Esophagus squamous epithelium (tissue), 5 donors: Measurements from ENCODE around the gene DTNA. TPM values are rescaled to one million over a fixed set of nuclear protein-coding genes. Genes with fewer than 3 reads are reported as not detected.
"Not testable (repeated sequence)": the region's sequence is repeated elsewhere in the genome, so short reads cannot be mapped to it uniquely, and the experiment has no call there.

Source experiments
- DNase-seq: peaks from one replicate; lab custom pipeline; 2025; lab: John Stamatoyannopoulos, UW
- H3K27ac ChIP-seq, 4 donors: fragments of 200-600 bp; sonication (generic); one replicate each; pipeline ENCODE4 v1.5.1; 2016 to 2019; ENCODE audit warnings: mild to moderate bottlenecking in 1 of 4
- H3K27me3 ChIP-seq, 4 donors: fragments of 200-600 bp; sonication (generic); 1 replicate in 3 of 4; 2 replicates in 1 of 4; pipeline versions ENCODE4 v1.5.1 to v1.6.0; 2017 to 2021; ENCODE audit warnings: antibody characterized with exemption in 1 of 4
- H3K36me3 ChIP-seq, 3 donors: fragments of 200-600 bp; sonication (generic); one replicate each; pipeline ENCODE4 v1.5.1; 2016 to 2019
- H3K4me1 ChIP-seq, 3 donors: fragments of 200-600 bp; sonication (generic); one replicate each; pipeline ENCODE4 v1.5.1; 2017 to 2019
- H3K4me3 ChIP-seq, 4 donors: fragments of 200-600 bp; sonication (generic); 1 replicate in 3 of 4; 2 replicates in 1 of 4; pipeline ENCODE4 v1.5.1; 2016 to 2019; ENCODE audit warnings: mild to moderate bottlenecking in 2 of 4, moderate library complexity in 1 of 4
- H3K9me3 ChIP-seq, 3 donors: fragments of 200-600 bp; sonication (generic); one replicate each; pipeline ENCODE4 v1.5.1; 2016 to 2019
- POLR2A ChIP-seq, 4 donors: fragments of 450-650 bp; IDR thresholded peaks; one replicate each; pipeline ENCODE4 v1.6.1; 2017; ENCODE audit warnings: antibody characterized with exemption in 4 of 4, mild to moderate bottlenecking in 4 of 4, moderate library complexity in 3 of 4
- WGBS, 2 donors: methylation state at CpG; one replicate each; pipeline ENCODE4 v1.1.5; 2018; 5-methylcytosine and 5-hydroxymethylcytosine counted together
- intact Hi-C: fragments of 100-400 bp; cut with DNase I; formaldehyde crosslinking; loops from one replicate; pipeline ENCODE4 v1.15.0; 2022
- total RNA-seq, 4 donors: library from RNA; depleted of rRNA; stranded (reverse); fragments of >200 nt; gene quantifications; one replicate each; pipeline ENCODE4 v1.1.0, GENCODE V29; 2016
- TF ChIP-seq, protein P1 (sequence below), 6 experiments: fragments of 450-650 bp in 4 of 6; fragments of 200-600 bp in 2 of 6; sonication (generic) in 2 of 6; IDR thresholded peaks; one replicate each; pipeline ENCODE4 v1.5.1; 2016 to 2019; ENCODE audit warnings: antibody characterized with exemption in 6 of 6, mild to moderate bottlenecking in 4 of 6, moderate library complexity in 4 of 6
- donor health status: DM: yes; HTN: yes; CAD: no.

Gene DTNA
- 10 to 100 TPM in 2 of 4 donors, 1 to 10 TPM in 2; 1.7 to 75.0 (median 17.2) TPM for total RNA-seq

GRCh38 chr18:34709750-34710441 lies at the start of gene DTNA:
DTNA (plus strand) TSS chr18:34710298; CDS start chr18:34755977, 45,679 bp downstream.
- Histone ChIP-seq H3K27ac (peak within 1 kb of the TSS; percentile 56 to 90 (median 74)), H3K9me3 (no peaks in the 10 kb centered on the region), H3K27me3 (no peaks in the 10 kb centered on the region), H3K4me3 (peak within 1 kb of the TSS in 3 of 4 donors; percentile 3 to 53 (median 31)), H3K36me3 (no peaks in the 10 kb centered on the region), H3K4me1 (peaks cover 0 to 39% (median 13%) of the 10 kb centered on the region in 3 donors)
- intact Hi-C loops, result no loop called here
- WGBS, 2 donors, result 12 to 41% methylated on average over 1 of the region's 1 CpG
- TF ChIP-seq, protein P1, sequence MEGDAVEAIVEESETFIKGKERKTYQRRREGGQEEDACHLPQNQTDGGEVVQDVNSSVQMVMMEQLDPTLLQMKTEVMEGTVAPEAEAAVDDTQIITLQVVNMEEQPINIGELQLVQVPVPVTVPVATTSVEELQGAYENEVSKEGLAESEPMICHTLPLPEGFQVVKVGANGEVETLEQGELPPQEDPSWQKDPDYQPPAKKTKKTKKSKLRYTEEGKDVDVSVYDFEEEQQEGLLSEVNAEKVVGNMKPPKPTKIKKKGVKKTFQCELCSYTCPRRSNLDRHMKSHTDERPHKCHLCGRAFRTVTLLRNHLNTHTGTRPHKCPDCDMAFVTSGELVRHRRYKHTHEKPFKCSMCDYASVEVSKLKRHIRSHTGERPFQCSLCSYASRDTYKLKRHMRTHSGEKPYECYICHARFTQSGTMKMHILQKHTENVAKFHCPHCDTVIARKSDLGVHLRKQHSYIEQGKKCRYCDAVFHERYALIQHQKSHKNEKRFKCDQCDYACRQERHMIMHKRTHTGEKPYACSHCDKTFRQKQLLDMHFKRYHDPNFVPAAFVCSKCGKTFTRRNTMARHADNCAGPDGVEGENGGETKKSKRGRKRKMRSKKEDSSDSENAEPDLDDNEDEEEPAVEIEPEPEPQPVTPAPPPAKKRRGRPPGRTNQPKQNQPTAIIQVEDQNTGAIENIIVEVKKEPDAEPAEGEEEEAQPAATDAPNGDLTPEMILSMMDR (IDR thresholded peaks at IDR 0.05), result no peak
- no peak for TF ChIP-seq POLR2A (IDR thresholded peaks at IDR 0.05)
- no peak for DNase-seq

- H3K27me3 ChIP-seq, result no peaks in the 10 kb centered on the region
- H3K4me3 ChIP-seq, result no peak overlapping the region
- TF ChIP-seq POLR2A (IDR thresholded peaks at IDR 0.05), result no peak
- TF ChIP-seq, protein P1 (IDR thresholded peaks at IDR 0.05), result no peak
- peaks cover 0 to 23% (median 0%) of the 10 kb centered on the region in 3 donors for H3K4me1 ChIP-seq
- no peaks in the 10 kb centered on the region for H3K36me3 ChIP-seq
- H3K9me3 ChIP-seq, result no peaks in the 10 kb centered on the region
- peak overlapping the region in 2 of 4 donors; percentile 45 to 61 for H3K27ac ChIP-seq
- DNase-seq, result no peak
- intact Hi-C loops, result loop anchor here (10.0 kb wide), 1 partner anchor 124 kb away; no protein-coding TSS in a partner anchor
- WGBS, 2 donors, result 69 to 75% methylated on average over 2 of the region's 2 CpGs
Observed at GRCh38 chr18:34660572-34660971, 49.5 kb upstream of the DTNA start.

- Histone ChIP-seq H3K27me3 (no peaks in the 10 kb centered on the region), H3K4me3 (no peak overlapping the region), H3K36me3 (no peaks in the 10 kb centered on the region), H3K27ac (peak overlapping the region in 1 of 4 donors; percentile 61), H3K4me1 (peaks cover 0 to 23% (median 0%) of the 10 kb centered on the region in 3 donors), H3K9me3 (no peaks in the 10 kb centered on the region)
- WGBS, 2 donors, result 37 to 38% methylated on average over 4 of the region's 4 CpGs
- TF ChIP-seq, protein P1 (IDR thresholded peaks at IDR 0.05), result peak; percentile 34 to 72 (median 64)
- no peak for TF ChIP-seq POLR2A (IDR thresholded peaks at IDR 0.05)
- intact Hi-C loops, result loop anchor here (10.0 kb wide), 1 partner anchor 123 kb away; no protein-coding TSS in a partner anchor
- DNase-seq, result no peak
Observed at GRCh38 chr18:34661464-34662087, 48.5 kb upstream of the DTNA start.

DNA sequence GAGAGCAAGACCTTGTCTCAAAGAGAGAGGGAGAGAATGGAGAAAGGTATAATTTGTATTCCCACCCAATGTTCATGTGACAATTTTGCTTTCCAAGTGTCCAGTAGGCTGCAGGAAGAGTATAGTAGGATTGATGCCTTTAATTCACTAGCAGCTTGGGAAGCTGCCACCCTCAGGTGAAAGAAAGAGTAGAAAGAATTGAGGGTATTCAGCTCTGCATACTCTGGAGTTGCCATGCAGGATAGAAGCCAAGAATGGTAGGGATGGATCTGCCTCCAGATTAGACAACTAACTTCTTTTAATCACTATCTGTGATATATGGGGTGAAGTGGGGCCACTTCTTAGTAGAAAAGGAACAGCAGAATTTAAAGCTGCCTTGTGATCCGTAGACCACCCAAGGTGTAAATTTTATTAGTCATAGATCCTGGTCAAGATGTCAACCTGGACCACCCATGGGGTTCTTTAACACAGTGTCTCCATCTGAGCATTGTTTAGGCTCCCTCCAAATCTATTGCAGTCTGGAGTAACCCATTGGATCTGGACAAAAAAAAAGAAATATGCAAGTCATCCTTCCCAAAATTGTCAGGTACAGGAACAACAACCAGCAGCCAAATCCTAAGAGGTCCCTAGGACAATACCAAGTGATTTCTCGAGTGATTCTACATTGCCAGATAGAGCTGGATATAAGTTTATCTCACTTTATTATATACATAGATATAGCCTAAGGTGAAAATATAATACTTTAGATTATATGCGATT lies 33.1 kb upstream of the DTNA start:
- H3K36me3 ChIP-seq, result no peaks in the 10 kb centered on the region
- WGBS, 2 donors, result 77 to 78% methylated on average over 3 of the region's 3 CpGs
- no peaks in the 10 kb centered on the region for H3K4me1 ChIP-seq
- intact Hi-C loops, result no loop called here
- H3K27me3 ChIP-seq, result no peaks in the 10 kb centered on the region
- no peak overlapping the region for H3K4me3 ChIP-seq
- no peak for TF ChIP-seq POLR2A (IDR thresholded peaks at IDR 0.05)
- TF ChIP-seq, protein P1 (IDR thresholded peaks at IDR 0.05), result no peak
- no peak overlapping the region for H3K27ac ChIP-seq
- DNase-seq, result no peak
- H3K9me3 ChIP-seq, result no peaks in the 10 kb centered on the region

DNA sequence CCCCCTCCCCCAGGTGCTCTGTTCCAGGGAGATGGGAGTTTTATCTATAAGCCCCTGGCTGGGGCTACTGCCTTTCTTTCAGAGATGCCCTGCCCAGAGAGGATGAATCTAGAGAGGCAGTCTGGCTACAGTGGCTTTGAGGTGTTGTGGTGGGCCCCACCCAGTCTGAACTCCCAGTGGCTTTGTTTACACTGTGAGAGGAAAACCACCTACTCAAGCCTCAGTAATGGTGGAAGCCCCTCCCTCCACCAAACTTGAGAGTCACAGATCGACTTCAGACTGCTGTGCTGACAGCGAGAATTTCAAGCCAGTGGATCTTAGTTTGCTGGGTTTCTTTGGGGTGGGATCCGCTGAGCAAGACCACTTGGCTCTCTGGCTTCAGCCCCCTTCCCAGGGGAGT lies 20.3 kb upstream of the DTNA start:
- DNase-seq, H3K4me1 ChIP-seq, intact Hi-C loops, H3K9me3 ChIP-seq, H3K27ac ChIP-seq, H3K36me3 ChIP-seq, H3K27me3 ChIP-seq, H3K4me3 ChIP-seq: not testable (repeated sequence)
- WGBS, 2 donors, result 79% methylated on average over 3 of the region's 3 CpGs; no CpG with 5 or more reads in 1 of the 2 donors
